HG03469 (cell line): Measurements from ENCODE around the gene ATAD3B.
"Not testable (repeated sequence)": the region's sequence is repeated elsewhere in the genome, so short reads cannot be mapped to it uniquely, and the experiment has no call there.

Source experiments
- ATAC-seq: cut with Tn5 transposase; IDR thresholded peaks from one replicate; pipeline ENCODE4 v1.9.1; 2021; ENCODE audit warnings: mild to moderate bottlenecking, moderate library complexity, moderate number of reproducible peaks; ENCODE audit not compliant: unreplicated experiment

ATAD3B gene

GRCh38 chr1:1529936-1530335 lies 58.4 kb downstream of the ATAD3B start:
- no peak for ATAC-seq

- ATAC-seq: no peak
These were observed 60.4 kb downstream of the ATAD3B start for GRCh38 chr1:1531947-1532346.

GRCh38 chr1:1533176-1533893 lies 61.8 kb downstream of the ATAD3B start:
- ATAC-seq: not testable (repeated sequence)

GRCh38 chr1:1533894-1534291 lies 62.3 kb downstream of the ATAD3B start:
- ATAC-seq: not testable (repeated sequence)

- ATAC-seq: no peak
These were observed 63.0 kb downstream of the ATAD3B start for GRCh38 chr1:1534401-1535154.

- no peak for ATAC-seq
These were observed 63.8 kb downstream of the ATAD3B start for GRCh38 chr1:1535201-1536018.

GRCh38 chr1:1536019-1536937 lies 64.7 kb downstream of the ATAD3B start:
- no peak for ATAC-seq

- no peak for ATAC-seq
These were observed 65.5 kb downstream of the ATAD3B start for GRCh38 chr1:1536938-1537546.

GRCh38 chr1:1537626-1538250 lies 66.2 kb downstream of the ATAD3B start:
- no peak for ATAC-seq

GRCh38 chr1:1538334-1538733 lies 66.8 kb downstream of the ATAD3B start:
- no peak for ATAC-seq

GRCh38 chr1:1538989-1539309 lies 67.4 kb downstream of the ATAD3B start:
- ATAC-seq: no peak

- no peak for ATAC-seq
These were observed 67.9 kb downstream of the ATAD3B start for GRCh38 chr1:1539310-1540089.

GRCh38 chr1:1540090-1540817 lies 68.7 kb downstream of the ATAD3B start, which contains the start of gene TMEM240:
Gene TMEM240, minus strand, starts transcription at chr1:1540624. Its CDS starts 278 bp downstream, at chr1:1540346.
- ATAC-seq: no peak

GRCh38 chr1:1540818-1541628 lies 69.5 kb downstream of the ATAD3B start:
- ATAC-seq: no peak

- ATAC-seq: no peak
These were observed 70.6 kb downstream of the ATAD3B start for GRCh38 chr1:1541956-1542765.
